Superior temporal gyrus (tissue), 1 donor: Measurements from ENCODE around the gene SSNA1.

Experiments used
- DNase-seq: peaks from one replicate; pipeline ENCODE4 v3.0.0-alpha.2; 2016; ENCODE audit errors: extremely low spot score

SSNA1 gene

GRCh38 chr9:137219757-137220316, 31.4 kb downstream of the SSNA1 start:
- no peak for DNase-seq

- DNase-seq: no peak
Measured at GRCh38 chr9:137220317-137221094, 32.0 kb downstream of the SSNA1 start.

GRCh38 chr9:137221095-137221505, 32.6 kb downstream of the SSNA1 start:
- no peak for DNase-seq

GRCh38 chr9:137221506-137222111, 33.1 kb downstream of the SSNA1 start:
- DNase-seq: no peak

- no peak for DNase-seq
Measured at GRCh38 chr9:137222190-137223077, 34.0 kb downstream of the SSNA1 start, which contains the start of gene RNF208. Gene RNF208, minus strand, starts transcription at chr9:137222240. Its CDS starts 1,028 bp downstream, at chr9:137221212.

GRCh38 chr9:137223078-137223970, 34.8 kb downstream of the SSNA1 start:
- DNase-seq: peak; percentile 98

- no peak for DNase-seq
Measured at GRCh38 chr9:137224830-137225694, 36.6 kb downstream of the SSNA1 start, which contains the start of gene CYSRT1. Gene CYSRT1, plus strand, starts transcription at chr9:137225174. Its CDS starts 448 bp downstream, at chr9:137225622.

GRCh38 chr9:137225699-137226331, 37.3 kb downstream of the SSNA1 start:
- DNase-seq: no peak

- no peak for DNase-seq
Measured at GRCh38 chr9:137226338-137227053, 38.0 kb downstream of the SSNA1 start.

GRCh38 chr9:137227054-137227852, 38.8 kb downstream of the SSNA1 start, which contains the start of gene RNF224:
Gene RNF224, plus strand, starts transcription at chr9:137227502. Its CDS starts 834 bp downstream, at chr9:137228336.
- peak; percentile 72 for DNase-seq

GRCh38 chr9:137227853-137228505, 39.5 kb downstream of the SSNA1 start:
- DNase-seq: no peak

- no peak for DNase-seq
Measured at GRCh38 chr9:137228506-137228967, 40.1 kb downstream of the SSNA1 start.

GRCh38 chr9:137228968-137229896, 40.8 kb downstream of the SSNA1 start:
- DNase-seq: no peak

- DNase-seq: no peak
Measured at GRCh38 chr9:137229903-137230704, 41.6 kb downstream of the SSNA1 start.
